Colonic mucosa (tissue), 4 donors: ENCODE measurements around the gene ARHGAP29. TPM values are rescaled to one million over a fixed set of nuclear protein-coding genes. Genes with fewer than 3 reads are reported as not detected.

Source experiments
- DNase-seq: peaks from one replicate; pipeline ENCODE4 v3.0.0-alpha.2; 2020
- H3K27ac ChIP-seq: fragments of 200-600 bp; one replicate; pipeline ENCODE4 v1.8.0; 2021
- H3K27me3 ChIP-seq: fragments of 200-600 bp; one replicate; pipeline ENCODE4 v1.8.0; 2021
- H3K36me3 ChIP-seq: fragments of 200-600 bp; one replicate; pipeline ENCODE4 v1.8.0; 2021
- H3K4me1 ChIP-seq: fragments of 200-600 bp; one replicate; pipeline ENCODE4 v1.8.0; 2021; ENCODE audit warnings: mild to moderate bottlenecking
- H3K4me3 ChIP-seq: fragments of 200-600 bp; one replicate; pipeline ENCODE4 v1.8.0; 2021
- H3K9ac ChIP-seq, 2 donors: one replicate each; pipeline ENCODE4 v1.7.0; 2013; ENCODE audit warnings: control low read depth in 2 of 2, low read depth in 2 of 2, low read length in 2 of 2
- H3K9me3 ChIP-seq: fragments of 200-600 bp; one replicate; pipeline ENCODE4 v1.8.0; 2021
- CTCF ChIP-seq: fragments of 200-600 bp; IDR thresholded peaks from one replicate; pipeline ENCODE4 v1.8.0; 2022; ENCODE audit warnings: antibody characterized with exemption, mild to moderate bottlenecking
- intact Hi-C: fragments of 100-400 bp; cut with DNase I; formaldehyde crosslinking; loops from one replicate; pipeline ENCODE4 v1.14.1; 2022
- total RNA-seq, 2 donors: library from RNA; stranded (reverse); fragmentation: NEBNext Ultra II Directional in 1 of 2; extraction: Animal tissue kit (Norgen Biotek cat#: 25700) in 1 of 2; gene quantifications; one replicate each; pipeline ENCODE4 v1.2.1, GENCODE V29; 2021
- donor health status: healthy.
- donor health status: DM: no; HTN: no; CAD: no.
- donor health status: DM: no; HTN: no; CAD: no.

ARHGAP29 gene
- total RNA-seq, 2 donors from 2014 or later, result 2.5 to 8.6 TPM

- Histone ChIP-seq H3K36me3 (no peaks in the 10 kb centered on the region), H3K9ac (no peak overlapping the region), H3K27ac (no peak overlapping the region), H3K4me3 (no peak overlapping the region), H3K9me3 (no peaks in the 10 kb centered on the region), H3K27me3 (no peaks in the 10 kb centered on the region), H3K4me1 (no peaks in the 10 kb centered on the region)
- TF ChIP-seq CTCF, result no peak
- no peak for DNase-seq
- intact Hi-C loops, result no loop called here
These were observed 31.7 kb downstream of the ARHGAP29 start for GRCh38 chr1:94205639-94206038.

- H3K9ac ChIP-seq, result no peak overlapping the region
- no peak overlapping the region for H3K4me3 ChIP-seq
- H3K27ac ChIP-seq, result no peak overlapping the region
- H3K36me3 ChIP-seq, result no peaks in the 10 kb centered on the region
- no peak for DNase-seq
- no peaks in the 10 kb centered on the region for H3K27me3 ChIP-seq
- H3K4me1 ChIP-seq, result no peaks in the 10 kb centered on the region
- TF ChIP-seq CTCF, result no peak
- no peaks in the 10 kb centered on the region for H3K9me3 ChIP-seq
- intact Hi-C loops, result no loop called here
These were observed 35.1 kb downstream of the ARHGAP29 start for GRCh38 chr1:94202241-94202640.

GRCh38 chr1:94199398-94199797, 38.0 kb downstream of the ARHGAP29 start:
- no peak for DNase-seq
- Histone ChIP-seq H3K27me3 (no peaks in the 10 kb centered on the region), H3K4me3 (no peak overlapping the region), H3K36me3 (no peaks in the 10 kb centered on the region), H3K9me3 (no peaks in the 10 kb centered on the region), H3K9ac (no peak overlapping the region), H3K27ac (no peak overlapping the region), H3K4me1 (no peaks in the 10 kb centered on the region)
- intact Hi-C loops, result no loop called here
- no peak for TF ChIP-seq CTCF

- no peaks in the 10 kb centered on the region for H3K9me3 ChIP-seq
- H3K27me3 ChIP-seq, result no peaks in the 10 kb centered on the region
- no peaks in the 10 kb centered on the region for H3K36me3 ChIP-seq
- DNase-seq, result no peak
- no peak for TF ChIP-seq CTCF
- H3K4me3 ChIP-seq, result no peak overlapping the region
- H3K4me1 ChIP-seq, result no peaks in the 10 kb centered on the region
- no peak overlapping the region for H3K27ac ChIP-seq
- intact Hi-C loops, result no loop called here
- no peak overlapping the region for H3K9ac ChIP-seq
These were observed 43.1 kb downstream of the ARHGAP29 start for GRCh38 chr1:94194079-94194865.

GRCh38 chr1:94193128-94193527, 44.3 kb downstream of the ARHGAP29 start:
- Histone ChIP-seq H3K27ac (no peak overlapping the region), H3K9me3 (no peaks in the 10 kb centered on the region), H3K4me1 (no peaks in the 10 kb centered on the region), H3K4me3 (no peak overlapping the region), H3K27me3 (no peaks in the 10 kb centered on the region), H3K9ac (no peak overlapping the region), H3K36me3 (no peaks in the 10 kb centered on the region)
- no peak for TF ChIP-seq CTCF
- intact Hi-C loops, result no loop called here
- no peak for DNase-seq
